Urinary bladder (tissue), 4 donors: ENCODE data around the gene TUT7. TPM values are rescaled to one million over a fixed set of nuclear protein-coding genes. Genes with fewer than 3 reads are reported as not detected.

Experiments
- DNase-seq: peaks from one replicate; pipeline ENCODE4 v3.0.0-alpha.2; 2015; ENCODE audit errors: extremely low spot score
- H3K27ac ChIP-seq: one replicate; pipeline ENCODE4 v1.5.1; 2013; ENCODE audit warnings: low read depth, mild to moderate bottlenecking, moderate library complexity
- H3K36me3 ChIP-seq: one replicate; pipeline ENCODE4 v1.6.1; 2013; ENCODE audit warnings: mild to moderate bottlenecking, moderate library complexity; ENCODE audit not compliant: insufficient read depth
- H3K4me1 ChIP-seq: one replicate; pipeline ENCODE4 v1.6.1; 2013; ENCODE audit warnings: mild to moderate bottlenecking, moderate library complexity; ENCODE audit not compliant: insufficient read depth
- H3K4me3 ChIP-seq: one replicate; pipeline ENCODE4 v1.5.1; 2013; ENCODE audit warnings: low read depth, low read length
- WGBS: extraction: QIAGEN DNeasy Blood & Tissue Kit; methylation state at CpG from one replicate; pipeline ENCODE4 v1.1.7; 2013; 5-methylcytosine and 5-hydroxymethylcytosine counted together
- polyA plus RNA-seq: library from polyadenylated mRNA; stranded (reverse); fragments of 200-250 nt; gene quantifications from one replicate; pipeline ENCODE4 v1.2.3, GENCODE V29; 2013
- small RNA-seq: library from RNA; depleted of rRNA; stranded (forward); fragments of <200 nt; gene quantifications from one replicate; pipeline ENCODE3, GENCODE V24; 2014
- total RNA-seq: library from RNA; depleted of rRNA; stranded (reverse); fragments of >200 nt; gene quantifications from one replicate; pipeline ENCODE4 v1.2.3, GENCODE V29; 2014
- donor health status: healthy with polysubstance abuse.
- donor health status: healthy.

TUT7 gene
- total and polyA plus RNA-seq, 2 donors = 11.6 to 45.0 TPM

- H3K27ac ChIP-seq = no peak overlapping the region
- no peaks in the 10 kb centered on the region for H3K36me3 ChIP-seq
- H3K4me1 ChIP-seq = no peaks in the 10 kb centered on the region
- no peak for DNase-seq
- no peak overlapping the region for H3K4me3 ChIP-seq
These were observed 104.1 kb downstream of the TUT7 start for GRCh38 chr9:86250123-86250522.

- Histone ChIP-seq H3K4me3 (no peak overlapping the region), H3K4me1 (no peaks in the 10 kb centered on the region), H3K36me3 (no peaks in the 10 kb centered on the region), H3K27ac (no peak overlapping the region)
- 77% methylated on average over 4 of the region's 4 CpGs for WGBS
- DNase-seq = no peak
These were observed 105.5 kb downstream of the TUT7 start for GRCh38 chr9:86248746-86249145.

- no peak for DNase-seq
- no peaks in the 10 kb centered on the region for H3K36me3 ChIP-seq
- no peak overlapping the region for H3K27ac ChIP-seq
- H3K4me3 ChIP-seq = no peak overlapping the region
- 51% methylated on average over 6 of the region's 6 CpGs for WGBS
- no peaks in the 10 kb centered on the region for H3K4me1 ChIP-seq
These were observed 107.5 kb downstream of the TUT7 start for GRCh38 chr9:86246752-86247161.

- Histone ChIP-seq H3K4me1 (no peaks in the 10 kb centered on the region), H3K27ac (no peak overlapping the region), H3K36me3 (no peaks in the 10 kb centered on the region), H3K4me3 (no peak overlapping the region)
- DNase-seq = no peak
- 35% methylated on average over 2 of the region's 2 CpGs for WGBS
These were observed 112.1 kb downstream of the TUT7 start for GRCh38 chr9:86242071-86242470.

GRCh38 chr9:86241216-86241615 is 113.0 kb downstream of the TUT7 start:
- no peaks in the 10 kb centered on the region for H3K36me3 ChIP-seq
- no peak overlapping the region for H3K27ac ChIP-seq
- 62% methylated on average over 7 of the region's 7 CpGs for WGBS
- H3K4me1 ChIP-seq = no peaks in the 10 kb centered on the region
- H3K4me3 ChIP-seq = no peak overlapping the region
- no peak for DNase-seq

GRCh38 chr9:86238861-86239770 is 115.1 kb downstream of the TUT7 start:
- H3K27ac ChIP-seq = no peak overlapping the region
- no peak for DNase-seq
- H3K4me1 ChIP-seq = no peaks in the 10 kb centered on the region
- WGBS = 70% methylated on average over 10 of the region's 10 CpGs
- H3K4me3 ChIP-seq = no peak overlapping the region
- H3K36me3 ChIP-seq = no peaks in the 10 kb centered on the region

Small RNA genes lying within 50 kb of the gene (small RNA-seq; reads per million reads assigned to genes)
- gene RN7SKP264 = not detected

Other genes with a start within 250 kb of the TUT7 start
- gene C9orf153, start 94.8 kb downstream of the TUT7 start, total RNA-seq = 3.0 TPM
- gene C9orf153, start 94.8 kb downstream of the TUT7 start, polyA plus RNA-seq = not detected
- 54.5 TPM for gene ISCA1, start 71.9 kb downstream of the TUT7 start, total RNA-seq
- gene ISCA1, start 71.9 kb downstream of the TUT7 start, polyA plus RNA-seq = 40.9 TPM